GM12864 (cell line): ENCODE measurements around the gene SCN1B.

Source experiments
- DNase-seq: peaks from one replicate; pipeline ENCODE4 v3.0.0-alpha.2; 2011; ENCODE audit warnings: low read depth
- H3K4me3 ChIP-seq: 2 replicates; pipeline ENCODE4 v1.5.1; 2011; ENCODE audit warnings: mild to moderate bottlenecking, low read depth, low read length, control low read depth
- TF ChIP-seq, protein P1 (sequence below): IDR thresholded peaks from 2 replicates; pipeline ENCODE4 v1.5.1; 2011; ENCODE audit warnings: low read depth, mild to moderate bottlenecking, moderate library complexity, low read length, control low read depth, inconsistent platforms; ENCODE audit errors: missing control alignments

SCN1B gene

DNA sequence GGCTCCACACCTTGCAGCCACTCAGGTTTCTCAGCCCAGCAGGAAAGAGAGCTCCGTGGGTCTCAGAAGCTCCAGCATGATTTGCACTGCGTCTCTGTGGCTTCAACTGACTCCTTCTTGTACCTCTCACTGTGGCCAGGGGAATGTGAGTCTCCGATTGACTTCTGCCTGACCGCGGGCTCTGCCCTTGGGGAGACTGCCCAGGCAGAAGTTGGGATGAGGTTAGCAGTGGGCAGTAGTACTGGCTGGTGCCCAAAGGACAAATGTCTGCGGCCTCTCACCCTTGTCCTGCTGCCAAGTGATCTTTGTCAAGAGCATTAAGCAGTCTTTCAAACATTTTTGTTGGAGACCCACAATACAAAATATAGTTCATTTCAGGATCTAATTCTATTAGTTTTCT is 50.9 kb downstream of the SCN1B start:
- DNase-seq = no peak
- no peak overlapping the region for H3K4me3 ChIP-seq
- TF ChIP-seq, protein P1, sequence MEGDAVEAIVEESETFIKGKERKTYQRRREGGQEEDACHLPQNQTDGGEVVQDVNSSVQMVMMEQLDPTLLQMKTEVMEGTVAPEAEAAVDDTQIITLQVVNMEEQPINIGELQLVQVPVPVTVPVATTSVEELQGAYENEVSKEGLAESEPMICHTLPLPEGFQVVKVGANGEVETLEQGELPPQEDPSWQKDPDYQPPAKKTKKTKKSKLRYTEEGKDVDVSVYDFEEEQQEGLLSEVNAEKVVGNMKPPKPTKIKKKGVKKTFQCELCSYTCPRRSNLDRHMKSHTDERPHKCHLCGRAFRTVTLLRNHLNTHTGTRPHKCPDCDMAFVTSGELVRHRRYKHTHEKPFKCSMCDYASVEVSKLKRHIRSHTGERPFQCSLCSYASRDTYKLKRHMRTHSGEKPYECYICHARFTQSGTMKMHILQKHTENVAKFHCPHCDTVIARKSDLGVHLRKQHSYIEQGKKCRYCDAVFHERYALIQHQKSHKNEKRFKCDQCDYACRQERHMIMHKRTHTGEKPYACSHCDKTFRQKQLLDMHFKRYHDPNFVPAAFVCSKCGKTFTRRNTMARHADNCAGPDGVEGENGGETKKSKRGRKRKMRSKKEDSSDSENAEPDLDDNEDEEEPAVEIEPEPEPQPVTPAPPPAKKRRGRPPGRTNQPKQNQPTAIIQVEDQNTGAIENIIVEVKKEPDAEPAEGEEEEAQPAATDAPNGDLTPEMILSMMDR = no peak

DNA sequence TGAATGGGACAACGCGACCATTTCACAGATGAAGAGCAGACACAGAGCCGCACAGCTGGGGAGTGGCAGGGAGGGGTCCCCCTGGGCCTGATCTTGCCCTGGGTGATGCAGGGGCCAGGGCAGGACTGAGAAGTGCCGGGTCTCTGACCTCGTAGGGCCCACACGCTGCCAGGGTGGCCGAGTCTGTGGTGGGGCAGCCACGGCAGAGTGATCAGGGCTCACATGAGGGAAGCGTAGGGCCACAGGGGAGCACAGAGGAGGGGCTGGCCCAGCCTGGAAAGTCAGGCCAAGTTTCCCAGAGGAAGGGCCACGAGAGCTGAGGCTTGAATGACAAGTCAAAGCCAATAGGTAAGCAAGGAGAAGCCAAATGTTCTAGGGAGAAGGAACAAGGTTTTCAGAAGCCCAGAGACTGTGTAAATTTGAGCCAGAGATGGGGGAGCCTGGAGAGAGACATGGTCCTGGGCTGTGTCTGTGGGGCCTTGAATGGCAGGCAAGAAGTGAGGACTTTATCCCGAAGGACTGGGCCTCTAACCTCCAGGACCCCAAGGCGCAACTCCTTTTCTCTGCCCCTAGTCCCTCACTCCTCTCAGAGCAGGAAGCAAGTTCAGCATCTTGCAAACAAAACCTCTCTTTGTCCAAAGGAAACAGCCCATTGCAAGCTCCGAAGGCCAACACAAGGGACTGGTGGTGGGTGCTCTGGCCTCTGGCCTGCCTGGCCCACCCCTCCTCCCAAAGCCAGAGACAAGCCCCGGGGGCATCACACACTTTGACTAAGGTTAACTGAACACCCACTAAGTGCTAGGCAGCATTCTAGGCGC is 53.6 kb downstream of the SCN1B start:
- H3K4me3 ChIP-seq = no peak overlapping the region
- DNase-seq = no peak
- TF ChIP-seq, protein P1 = no peak

DNA sequence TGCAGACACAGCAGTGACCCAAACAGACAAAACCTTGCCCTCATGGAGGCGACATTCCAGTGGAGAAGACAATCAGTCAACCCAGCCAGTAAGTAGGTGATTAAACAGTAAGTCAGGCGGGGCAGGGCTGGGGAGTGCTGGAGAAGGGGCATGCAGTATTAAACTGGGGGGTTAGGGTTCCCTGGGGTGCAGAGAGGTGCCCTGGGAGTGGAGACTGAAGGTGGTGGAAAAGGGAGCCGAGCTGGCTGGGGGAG is 54.2 kb downstream of the SCN1B start:
- H3K4me3 ChIP-seq = no peak overlapping the region
- TF ChIP-seq, protein P1 = no peak
- DNase-seq = no peak

DNA sequence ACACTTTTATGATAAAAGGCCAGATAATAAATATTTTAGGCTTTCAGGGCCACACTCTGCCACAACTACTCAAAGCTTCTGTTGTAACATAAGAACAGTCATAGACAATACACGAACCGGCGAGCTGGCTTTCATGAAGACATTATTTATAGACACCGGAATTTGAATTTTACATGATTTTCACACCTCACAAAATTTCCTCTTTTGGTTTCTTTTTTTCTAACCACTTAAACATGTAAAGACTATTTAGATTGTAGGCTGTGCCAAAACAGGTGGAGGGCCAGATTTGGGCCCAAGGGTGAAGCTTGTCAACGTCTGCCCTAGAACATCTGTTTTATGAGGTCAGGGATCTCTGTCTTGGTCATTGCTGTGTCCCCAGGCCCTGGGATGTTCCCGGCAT is 55.7 kb downstream of the SCN1B start:
- TF ChIP-seq, protein P1 = no peak
- H3K4me3 ChIP-seq = no peak overlapping the region
- DNase-seq = peak; percentile 61

DNA sequence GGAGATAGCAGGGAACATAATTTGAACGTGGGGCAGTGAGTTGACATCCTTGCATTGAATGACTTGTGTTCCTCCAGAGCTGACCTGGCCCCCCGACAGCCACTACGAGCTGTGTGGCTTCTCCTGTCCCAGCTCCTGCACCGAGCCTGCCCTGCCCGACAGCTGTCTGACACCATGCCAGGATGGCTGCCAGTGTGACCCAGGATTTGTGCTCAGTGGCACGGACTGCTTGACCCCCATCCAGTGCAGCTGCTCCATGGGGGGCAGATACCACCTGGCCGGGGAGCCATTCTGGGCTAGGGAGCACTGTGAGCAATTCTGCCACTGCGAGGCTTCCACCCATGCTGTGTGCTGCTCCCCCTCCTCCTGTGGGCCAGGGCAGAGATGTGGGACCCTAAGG is 56.2 kb downstream of the SCN1B start:
- no peak overlapping the region for H3K4me3 ChIP-seq
- TF ChIP-seq, protein P1 = no peak
- DNase-seq = no peak

DNA sequence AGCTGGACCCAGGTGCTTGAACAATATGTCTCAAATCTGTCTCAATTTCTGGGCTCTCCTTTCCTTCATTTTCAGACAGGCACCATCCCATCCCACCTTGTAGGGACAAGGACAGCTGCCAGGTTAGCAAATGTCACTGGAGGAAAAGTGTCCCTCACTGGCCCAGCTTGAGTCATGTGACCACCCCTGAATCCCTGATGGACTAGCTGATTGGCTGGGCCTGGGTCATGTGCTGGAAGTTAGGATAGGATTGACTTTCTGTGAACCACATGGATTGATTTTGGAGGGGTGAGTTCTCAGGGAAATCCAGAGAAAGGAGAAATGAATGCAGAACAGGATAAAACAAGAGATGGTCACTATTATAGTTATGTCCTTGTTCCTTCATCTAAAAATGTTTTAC is 57.1 kb downstream of the SCN1B start:
- TF ChIP-seq, protein P1 = no peak
- no peak overlapping the region for H3K4me3 ChIP-seq
- no peak for DNase-seq
